Measurements from ENCODE around the gene ALK. TPM values are rescaled to one million over a fixed set of nuclear protein-coding genes. Genes with fewer than 3 reads are reported as not detected.

Gene ALK
- total RNA-seq, 4 donors from 2014 or later: 0.85 to 2.4 (median 1.8) TPM

DNA sequence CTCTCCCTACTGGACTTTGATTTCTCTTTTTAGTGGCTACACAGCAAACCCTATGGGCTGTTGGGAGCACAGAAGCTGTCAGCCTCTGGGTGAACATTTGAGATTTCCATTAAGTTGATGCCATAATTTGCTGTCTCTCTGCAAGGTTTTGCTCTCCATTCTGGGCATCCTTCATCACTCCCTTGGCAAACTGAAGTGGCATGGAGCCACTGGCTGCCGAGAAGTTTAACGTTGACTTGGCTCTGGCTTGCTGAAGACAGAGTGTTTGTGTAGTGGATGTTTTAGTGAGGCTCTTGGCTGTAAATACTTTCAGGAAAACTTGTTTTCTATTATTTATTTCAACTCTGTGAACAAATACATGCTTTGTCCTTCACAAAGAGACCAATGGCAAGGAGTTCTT, 91.5 kb downstream of the ALK start:
- TF ChIP-seq, protein P1, sequence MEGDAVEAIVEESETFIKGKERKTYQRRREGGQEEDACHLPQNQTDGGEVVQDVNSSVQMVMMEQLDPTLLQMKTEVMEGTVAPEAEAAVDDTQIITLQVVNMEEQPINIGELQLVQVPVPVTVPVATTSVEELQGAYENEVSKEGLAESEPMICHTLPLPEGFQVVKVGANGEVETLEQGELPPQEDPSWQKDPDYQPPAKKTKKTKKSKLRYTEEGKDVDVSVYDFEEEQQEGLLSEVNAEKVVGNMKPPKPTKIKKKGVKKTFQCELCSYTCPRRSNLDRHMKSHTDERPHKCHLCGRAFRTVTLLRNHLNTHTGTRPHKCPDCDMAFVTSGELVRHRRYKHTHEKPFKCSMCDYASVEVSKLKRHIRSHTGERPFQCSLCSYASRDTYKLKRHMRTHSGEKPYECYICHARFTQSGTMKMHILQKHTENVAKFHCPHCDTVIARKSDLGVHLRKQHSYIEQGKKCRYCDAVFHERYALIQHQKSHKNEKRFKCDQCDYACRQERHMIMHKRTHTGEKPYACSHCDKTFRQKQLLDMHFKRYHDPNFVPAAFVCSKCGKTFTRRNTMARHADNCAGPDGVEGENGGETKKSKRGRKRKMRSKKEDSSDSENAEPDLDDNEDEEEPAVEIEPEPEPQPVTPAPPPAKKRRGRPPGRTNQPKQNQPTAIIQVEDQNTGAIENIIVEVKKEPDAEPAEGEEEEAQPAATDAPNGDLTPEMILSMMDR (IDR thresholded peaks at IDR 0.05; ENCODE audit: low read depth): no peak

DNA sequence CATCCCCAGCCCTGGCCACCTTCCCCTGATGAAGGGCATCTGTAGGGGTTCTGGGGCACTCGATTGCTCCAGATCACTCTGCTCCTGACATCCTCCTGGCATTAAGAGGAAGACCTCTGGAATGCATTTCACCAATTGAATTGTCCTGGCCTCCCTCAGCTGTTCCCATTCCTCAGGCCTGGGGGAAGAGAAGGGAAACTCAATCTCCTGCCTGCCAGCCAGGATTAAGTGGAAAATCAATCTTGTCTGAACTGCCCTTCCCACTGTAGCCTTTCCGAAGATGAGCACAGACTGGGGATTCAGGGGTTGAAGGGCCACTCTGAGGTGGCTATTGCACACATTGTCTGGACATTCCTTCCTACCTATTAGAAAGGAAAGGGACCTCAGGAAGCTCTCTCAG, 99.8 kb downstream of the ALK start:
- TF ChIP-seq, protein P1 (IDR thresholded peaks at IDR 0.05; ENCODE audit: low read depth): no peak

DNA sequence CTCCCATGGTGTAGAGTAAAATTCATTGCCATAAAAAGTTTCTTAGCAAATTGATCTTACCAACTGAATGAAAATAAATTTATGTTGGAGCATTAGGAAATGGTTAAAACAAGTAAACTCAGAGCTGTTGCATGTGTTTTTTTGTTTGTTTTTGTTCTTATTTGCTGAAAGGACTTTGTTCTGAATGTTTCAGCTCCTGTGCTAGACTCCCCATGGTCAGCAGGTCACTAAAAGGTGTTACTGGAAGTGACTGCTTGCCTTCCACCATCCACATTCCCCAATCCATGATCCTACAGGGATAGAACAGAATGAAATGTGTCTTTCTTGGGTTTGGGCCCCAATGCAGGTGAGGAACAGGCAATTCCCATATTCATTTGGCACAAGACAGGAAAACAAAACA, 101.8 kb downstream of the ALK start:
- TF ChIP-seq, protein P1 (IDR thresholded peaks at IDR 0.05; ENCODE audit: low read depth): no peak

DNA sequence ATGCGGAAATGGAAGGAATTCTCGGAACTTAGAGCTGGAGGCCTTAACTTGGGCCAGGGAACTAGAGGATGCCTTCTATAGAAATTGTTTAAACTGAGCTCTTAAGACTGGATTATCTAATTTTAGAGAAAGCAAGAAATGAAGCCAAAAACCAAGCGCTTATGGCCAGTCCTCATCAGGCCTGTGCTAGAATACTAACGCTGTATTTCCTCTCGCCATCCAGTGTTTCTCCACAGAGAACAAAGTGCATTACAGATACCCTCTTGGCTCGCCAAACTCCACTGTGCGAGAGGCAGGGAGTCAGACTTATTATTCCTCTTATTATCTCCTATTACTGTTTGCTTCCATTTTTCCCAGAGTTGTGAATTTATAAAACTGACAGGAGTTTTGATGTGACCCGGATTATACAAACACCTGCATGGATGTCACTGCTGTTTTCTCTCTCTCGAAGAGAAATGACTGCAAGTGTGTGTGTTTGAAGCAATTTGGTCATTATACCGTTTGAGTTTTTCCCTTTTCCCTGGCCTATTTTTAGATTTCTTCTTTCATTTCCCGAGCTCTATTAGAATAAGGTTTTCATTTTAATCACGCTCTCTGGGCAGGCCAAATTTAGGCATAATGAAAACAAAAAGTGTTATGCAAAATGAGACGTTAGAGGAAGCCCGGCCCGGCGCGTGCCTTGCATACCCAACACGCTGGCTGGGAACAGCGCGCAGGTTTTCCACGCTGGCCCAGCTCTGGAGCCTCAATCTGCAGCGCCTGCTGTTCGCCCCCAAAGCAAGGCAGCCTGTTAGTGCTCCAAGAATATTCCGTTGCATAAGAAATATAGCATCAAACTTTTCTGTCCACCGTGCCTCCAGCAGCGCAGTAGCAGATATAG, 103.3 kb downstream of the ALK start:
- TF ChIP-seq, protein P1 (IDR thresholded peaks at IDR 0.05; ENCODE audit: low read depth): no peak

DNA sequence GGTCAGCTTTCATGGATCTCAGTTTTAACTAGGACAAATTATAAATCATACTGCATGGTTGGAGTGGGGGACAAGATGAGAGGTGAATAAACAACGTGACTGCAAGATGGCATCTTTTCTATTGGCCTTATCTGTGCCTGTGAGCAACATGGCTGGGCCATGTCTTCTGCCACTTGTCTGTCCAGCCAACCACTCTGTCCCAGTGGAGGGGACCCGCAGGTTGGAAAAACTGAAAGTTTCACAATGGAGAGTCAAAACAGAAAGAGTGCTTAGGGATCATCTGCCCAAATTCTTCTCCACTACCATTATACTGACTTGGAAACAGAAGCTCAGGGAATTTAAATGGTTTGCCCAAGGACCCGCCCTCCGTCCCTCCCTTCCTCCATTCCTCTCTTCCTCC, 104.1 kb downstream of the ALK start:
- TF ChIP-seq, protein P1 (IDR thresholded peaks at IDR 0.05; ENCODE audit: low read depth): no peak

DNA sequence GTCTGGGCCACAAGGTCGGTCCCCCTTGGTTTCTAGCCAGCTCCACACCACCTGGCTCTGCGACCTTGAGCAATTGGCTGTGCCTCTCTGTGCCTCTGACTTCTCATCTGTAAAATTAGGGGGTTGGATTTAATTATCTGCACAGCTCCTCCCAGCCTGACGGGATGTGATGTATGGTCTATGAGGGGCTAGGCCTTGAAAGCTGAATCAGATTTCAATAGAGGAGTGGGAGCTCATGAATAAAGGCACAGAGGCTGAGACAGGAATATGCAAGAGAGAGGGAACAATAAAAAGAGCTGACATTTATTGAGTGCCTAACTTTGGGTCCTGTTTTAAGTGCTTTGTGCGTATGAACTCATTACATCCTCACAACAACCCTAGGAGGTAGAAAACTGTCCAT, 104.7 kb downstream of the ALK start:
- TF ChIP-seq, protein P1 (IDR thresholded peaks at IDR 0.05; ENCODE audit: low read depth): no peak

DNA sequence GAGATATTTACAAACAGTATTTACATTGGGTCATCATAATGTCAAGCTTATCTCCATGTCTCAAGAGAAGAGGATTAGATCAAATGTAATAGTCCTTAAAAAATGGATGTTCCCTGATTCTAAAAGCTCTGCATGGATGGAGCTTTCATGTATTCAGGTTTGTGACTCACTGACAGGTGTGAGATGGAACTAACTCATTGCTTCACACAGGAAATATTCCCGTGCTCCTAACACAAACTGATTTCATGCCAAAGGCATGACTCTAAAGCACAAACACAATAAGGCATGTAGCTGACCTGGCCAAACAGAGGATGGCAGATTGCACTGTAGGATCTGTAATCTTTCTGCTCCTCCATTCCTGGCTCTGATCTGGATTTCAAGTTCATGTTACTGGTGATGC, 110.0 kb downstream of the ALK start:
- TF ChIP-seq, protein P1 (IDR thresholded peaks at IDR 0.05; ENCODE audit: low read depth): no peak
